Measurements from ENCODE around the gene UBL7. TPM values are rescaled to one million over a fixed set of nuclear protein-coding genes. Genes with fewer than 3 reads are reported as not detected.

The UBL7 gene
- total and polyA plus RNA-seq, 10 of the 15 experiments (the other 5 are each of a cell fraction or from before 2014, with no cell fraction given): 25.9 to 145 (median 90.1) TPM

- TF ChIP-seq NRF1 (conservative IDR thresholded peaks at IDR 0.05; ENCODE audit: low read depth, low read length) (no peak), PBX3 (IDR thresholded peaks at IDR 0.05; ENCODE audit: insufficient replicate concordance, low read depth, low read length) (peak; percentile 67), NFIC (IDR thresholded peaks at IDR 0.05; ENCODE audit: low read depth, low read length) (no peak), SPI1 (IDR thresholded peaks at IDR 0.05; ENCODE audit: borderline replicate concordance, insufficient read depth, low read depth, low read length) (peak; percentile 65), NFYA (IDR thresholded peaks at IDR 0.05; ENCODE audit: borderline replicate concordance, low read depth, low read length) (no peak), ZNF24 (IDR thresholded peaks at IDR 0.05) (no peak), PKNOX1 (IDR thresholded peaks at IDR 0.05) (0 out of 2 replicates have a peak, but pooled peaks have one; percentile 19)
- TF ChIP-seq, protein P1, sequence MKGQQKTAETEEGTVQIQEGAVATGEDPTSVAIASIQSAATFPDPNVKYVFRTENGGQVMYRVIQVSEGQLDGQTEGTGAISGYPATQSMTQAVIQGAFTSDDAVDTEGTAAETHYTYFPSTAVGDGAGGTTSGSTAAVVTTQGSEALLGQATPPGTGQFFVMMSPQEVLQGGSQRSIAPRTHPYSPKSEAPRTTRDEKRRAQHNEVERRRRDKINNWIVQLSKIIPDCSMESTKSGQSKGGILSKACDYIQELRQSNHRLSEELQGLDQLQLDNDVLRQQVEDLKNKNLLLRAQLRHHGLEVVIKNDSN (IDR thresholded peaks at IDR 0.05; ENCODE audit: borderline replicate concordance, extremely low read length, insufficient read depth, low read depth, low read length): no peak
Observed at GRCh38 chr15:74402873-74403587, 57.9 kb downstream of the UBL7 start (continued).

Measured in GM12878 (cell line).